Activated CD4-positive, alpha-beta T cell treated with anti-CD3 and anti-CD28 coated beads for 24 hours (primary cell): ENCODE results near the gene PASK.
"Not testable (repeated sequence)": the region's sequence is repeated elsewhere in the genome, so short reads cannot be mapped to it uniquely, and the experiment has no call there.

Experiments
- DNase-seq, 2 donors: peaks; one replicate each; pipeline ENCODE4 v3.0.0-alpha.2; 2020; ENCODE audit warnings: low read depth in 2 of 2

Gene PASK

DNA sequence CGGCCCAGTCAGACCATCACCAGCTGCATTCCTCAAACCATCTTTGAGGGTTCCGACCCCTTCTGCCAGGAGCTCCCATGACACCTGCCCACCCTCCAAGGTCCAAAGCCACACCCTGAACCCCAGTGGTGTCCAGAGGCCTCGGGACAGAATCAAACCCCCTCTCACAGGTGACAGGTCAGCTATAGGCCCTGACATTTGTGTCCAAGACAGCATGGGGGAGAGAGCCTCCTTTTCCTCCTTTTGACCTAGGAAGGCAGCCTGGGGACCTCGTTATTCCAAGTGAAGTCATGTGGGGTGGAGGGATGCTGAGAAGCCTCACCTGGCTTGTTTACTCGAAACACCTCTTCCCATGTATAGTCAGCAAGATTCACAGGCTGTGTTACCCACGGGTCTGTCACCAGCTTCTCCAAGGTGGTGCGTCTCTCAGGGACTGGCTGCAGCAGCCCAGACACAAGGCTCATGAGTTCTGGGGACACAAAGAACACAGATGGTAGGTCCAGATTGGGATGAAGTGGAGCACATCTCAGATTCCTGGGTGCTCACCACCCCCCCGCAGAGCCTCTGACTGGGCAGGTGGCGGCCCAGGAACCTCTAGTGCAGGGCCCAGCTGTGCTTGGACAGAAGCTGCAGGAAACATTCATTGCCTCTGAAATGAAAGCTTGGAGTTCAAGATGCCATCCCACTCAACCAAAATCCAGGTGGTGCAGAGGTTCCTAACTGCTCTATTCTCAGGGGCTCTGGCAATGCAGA is 42.1 kb downstream of the PASK start:
- DNase-seq, result no peak

DNA sequence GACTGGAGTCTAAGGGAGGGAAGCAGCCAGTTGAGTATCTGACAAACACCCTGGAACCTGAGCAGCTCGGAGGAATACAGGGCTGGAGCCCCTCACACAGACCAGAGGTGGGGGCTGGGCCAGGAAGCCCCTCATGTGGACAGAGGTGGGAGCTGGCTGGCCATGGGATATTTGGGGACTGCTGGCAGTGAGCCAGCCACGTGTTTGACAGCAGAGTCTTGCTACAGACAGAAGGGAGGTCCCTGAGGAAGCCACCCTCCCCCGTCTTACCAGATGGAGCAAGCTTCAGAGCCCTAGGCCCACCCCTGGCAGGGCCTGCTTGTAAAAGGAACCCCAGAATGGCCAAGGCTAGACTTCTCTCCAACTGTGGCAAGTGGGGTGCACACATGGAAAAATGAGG is 43.6 kb downstream of the PASK start:
- no peak for DNase-seq

DNA sequence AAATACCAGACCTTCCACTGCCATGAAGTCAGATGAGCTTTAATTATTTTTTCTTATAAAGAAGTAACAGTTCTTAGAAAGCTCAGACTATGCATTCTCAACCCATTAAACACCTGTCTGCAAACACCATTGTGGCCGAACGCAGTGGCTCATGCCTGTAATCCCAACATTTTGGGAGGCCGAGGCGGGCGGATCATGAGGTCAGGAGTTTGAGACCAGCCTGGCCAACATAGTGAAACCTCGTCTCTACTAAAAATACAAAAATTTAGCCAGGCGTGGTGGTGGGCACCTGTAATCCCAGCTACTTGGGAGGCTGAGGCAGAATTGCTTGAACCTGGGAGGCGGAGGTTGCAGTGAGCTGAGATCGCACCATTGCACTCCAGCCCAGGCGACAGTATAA is 44.7 kb downstream of the PASK start:
- not testable (repeated sequence) for DNase-seq

DNA sequence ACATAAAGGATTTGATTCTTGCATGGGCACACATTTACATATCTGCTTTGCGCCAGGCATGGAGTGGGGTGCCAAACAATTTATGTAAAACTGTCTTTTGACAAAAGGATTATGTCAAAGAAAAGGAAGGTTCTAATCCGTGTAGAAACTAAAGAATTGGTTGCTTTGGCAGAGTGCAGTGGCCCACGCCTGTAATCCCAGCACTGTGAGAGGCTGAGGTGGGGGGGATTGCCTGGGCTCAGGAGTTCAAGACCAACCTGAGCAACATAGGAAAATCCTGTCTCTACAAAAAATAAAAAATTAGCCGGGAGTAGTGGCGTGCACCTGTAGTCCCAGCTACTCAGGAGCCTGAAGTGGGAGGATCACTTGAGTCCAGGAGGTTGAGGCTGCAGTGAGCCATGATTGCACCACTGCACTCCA is 46.1 kb downstream of the PASK start:
- DNase-seq, result no peak

DNA sequence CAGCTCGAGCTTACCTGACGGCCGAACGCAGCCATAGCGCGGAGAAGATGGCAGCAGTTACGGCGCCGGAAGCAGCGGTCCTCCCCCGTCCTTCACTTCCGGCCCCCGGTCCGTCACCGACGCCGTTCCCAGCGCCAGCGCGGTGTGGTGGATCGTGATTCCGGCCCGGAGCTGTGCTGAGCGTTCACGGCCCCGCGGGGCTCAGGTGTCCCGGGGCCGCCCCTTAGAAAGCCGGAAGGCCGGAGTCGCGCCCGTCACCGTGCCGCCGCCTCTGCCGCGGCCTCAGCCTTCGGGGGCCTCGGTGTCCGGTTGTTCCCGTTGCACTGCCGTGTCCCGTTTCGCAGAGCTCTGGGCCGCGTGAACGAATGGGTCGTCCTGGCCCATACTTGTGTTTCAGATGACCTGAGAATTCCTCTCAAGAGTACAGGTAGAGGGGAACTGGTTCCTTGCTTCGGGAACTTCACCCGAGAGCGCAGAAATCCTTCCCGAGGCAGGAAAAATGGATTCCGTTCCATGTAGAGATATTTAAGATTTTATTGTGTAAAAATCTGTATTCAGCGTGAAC is 47.0 kb downstream of the PASK start, which contains the start of gene MTERF4:
MTERF4 (minus strand) TSS at position 49 of the 565 bp plus-strand sequence; CDS start at position 35, 14 bp downstream.
- peak; percentile 78 to 84 for DNase-seq

DNA sequence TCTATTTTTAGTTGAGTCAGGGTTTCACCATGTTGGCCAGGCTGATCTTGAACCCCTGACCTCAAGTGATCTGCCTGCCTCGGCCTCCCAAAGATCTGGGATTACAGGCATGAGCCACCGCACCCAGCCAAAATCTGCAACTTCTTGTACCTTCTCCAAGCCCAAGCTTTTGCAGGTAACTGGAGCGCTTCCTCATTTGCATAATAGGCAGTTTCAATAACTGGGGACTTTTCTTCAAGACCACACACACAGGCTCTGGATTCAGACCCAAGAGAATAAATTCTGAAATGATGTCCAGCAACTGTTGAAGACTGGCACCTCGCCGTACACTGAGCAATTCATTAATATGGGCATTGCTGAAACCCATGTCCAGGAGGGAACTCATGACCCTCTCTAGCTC is 50.0 kb downstream of the PASK start:
- no peak for DNase-seq

DNA sequence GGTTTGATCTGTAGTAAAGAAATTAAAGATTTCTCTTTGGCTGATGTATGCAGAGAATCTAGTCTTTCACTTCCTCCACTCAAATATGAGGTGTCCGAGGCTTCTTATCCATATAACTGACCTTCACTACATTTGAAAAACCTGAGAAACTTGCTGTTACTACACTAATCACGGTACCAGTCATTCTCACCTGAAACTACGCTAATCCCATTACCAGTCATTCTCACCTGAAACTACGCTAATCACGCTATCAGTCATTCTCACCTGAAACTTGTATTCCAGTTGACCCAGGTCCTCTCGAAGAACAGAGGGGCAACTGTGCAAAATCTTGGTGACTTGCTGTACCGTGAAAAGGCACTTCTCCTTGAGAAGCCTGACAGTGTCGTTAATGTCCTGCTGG is 52.3 kb downstream of the PASK start:
- DNase-seq, result no peak

DNA sequence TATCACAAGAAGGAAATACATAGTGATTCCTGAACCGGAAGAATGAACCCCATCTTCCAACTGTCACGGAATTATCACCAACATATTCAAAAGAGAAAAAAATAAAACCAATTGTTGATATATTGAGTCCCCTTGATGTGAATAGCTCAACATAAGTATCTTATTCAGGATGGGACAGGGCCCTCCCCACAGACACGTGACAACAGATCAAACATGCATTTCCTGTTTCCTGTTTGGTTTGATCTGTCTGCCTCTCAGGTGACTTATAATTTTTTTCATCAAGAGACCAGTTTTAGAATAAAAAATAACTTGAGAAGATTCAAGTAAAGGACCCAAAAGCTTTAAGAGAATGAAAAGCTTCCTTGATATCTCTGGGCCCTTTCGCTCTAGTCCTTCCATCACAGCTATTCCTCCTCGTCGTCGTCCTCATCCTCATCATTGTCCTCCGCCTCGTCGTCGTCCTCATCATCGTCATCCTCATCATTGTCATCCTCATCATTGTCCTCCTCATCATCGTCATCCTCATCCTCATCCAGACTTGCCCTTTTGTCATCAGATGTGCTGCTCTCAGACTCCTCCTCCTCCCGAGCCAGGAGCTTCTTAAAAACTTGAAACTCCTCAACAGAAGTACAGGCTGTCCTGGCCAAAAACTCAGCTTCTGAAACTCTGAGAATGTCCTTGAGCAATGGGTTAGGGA is 53.5 kb downstream of the PASK start:
- no peak for DNase-seq

DNA sequence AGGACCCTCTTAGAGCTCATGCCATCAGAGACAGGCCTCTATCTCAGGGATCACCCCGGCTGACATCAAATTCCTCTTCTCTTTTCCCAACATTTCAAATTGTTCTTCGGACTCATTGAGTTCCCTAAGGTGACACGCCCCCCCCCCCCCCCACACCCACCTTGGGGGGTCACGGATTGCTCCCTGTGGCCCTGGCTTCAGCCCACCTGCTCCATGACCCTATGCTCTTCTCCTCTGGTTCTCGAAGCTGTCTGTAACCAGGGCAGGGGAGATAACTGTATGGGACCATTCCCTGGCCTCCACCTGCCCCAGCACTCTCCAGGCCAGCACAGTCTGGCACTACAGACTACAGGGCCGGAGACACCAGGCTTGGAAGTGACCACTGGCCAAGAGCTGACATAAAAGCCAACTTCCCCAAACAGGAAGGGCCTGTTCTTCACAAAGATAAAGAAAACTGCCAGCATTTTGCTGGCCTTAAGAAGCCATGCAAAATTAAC is 54.3 kb downstream of the PASK start:
- DNase-seq, result no peak

DNA sequence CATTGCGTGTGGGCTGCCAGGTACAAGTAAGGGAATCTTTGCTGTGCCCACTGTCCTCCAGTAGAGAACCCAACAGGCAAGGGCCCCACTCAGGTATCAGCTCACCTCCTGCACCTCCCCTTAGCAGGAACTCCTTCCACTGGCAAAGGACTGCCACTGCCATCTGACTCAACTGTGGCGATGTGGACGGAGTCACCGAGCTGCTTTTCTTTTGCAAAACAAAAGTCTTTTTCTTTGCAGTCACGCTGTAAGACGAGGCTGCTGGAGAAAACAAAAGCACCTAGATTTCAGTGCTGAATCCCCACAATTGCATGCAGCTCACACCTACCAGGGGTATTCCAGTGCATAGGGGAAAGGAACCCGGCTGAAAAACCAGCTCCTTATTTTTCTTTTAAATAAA is 55.1 kb downstream of the PASK start:
- no peak for DNase-seq

DNA sequence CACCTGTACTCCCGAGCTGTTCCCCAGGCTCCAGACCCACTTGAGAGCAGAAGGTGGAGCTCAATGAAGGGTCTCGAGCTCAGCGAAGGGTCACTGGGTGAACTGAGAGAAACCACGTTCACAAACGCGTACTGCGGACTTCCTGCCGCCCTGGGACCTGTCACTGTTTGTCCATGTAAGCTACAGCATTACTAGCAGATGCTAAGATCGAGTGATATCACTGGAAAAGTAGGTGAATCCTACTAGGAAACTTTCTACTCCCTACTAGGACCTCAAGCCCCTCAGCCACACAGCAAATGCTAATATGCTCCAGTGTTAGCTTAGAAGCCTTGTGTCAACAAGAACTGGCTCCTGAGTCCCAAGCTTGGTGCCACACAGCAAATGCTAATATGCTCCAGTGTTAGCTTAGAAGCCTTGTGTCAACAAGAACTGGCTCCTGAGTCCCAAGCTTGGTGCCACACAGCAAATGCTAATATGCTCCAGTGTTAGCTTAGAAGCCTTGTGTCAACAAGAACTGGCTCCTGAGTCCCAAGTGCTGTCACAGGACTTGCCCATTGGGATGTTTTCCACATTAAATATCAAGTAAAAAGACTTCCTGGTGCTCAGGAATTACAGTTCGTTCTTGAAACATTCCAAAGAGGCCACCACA is 56.0 kb downstream of the PASK start:
- not testable (repeated sequence) for DNase-seq

DNA sequence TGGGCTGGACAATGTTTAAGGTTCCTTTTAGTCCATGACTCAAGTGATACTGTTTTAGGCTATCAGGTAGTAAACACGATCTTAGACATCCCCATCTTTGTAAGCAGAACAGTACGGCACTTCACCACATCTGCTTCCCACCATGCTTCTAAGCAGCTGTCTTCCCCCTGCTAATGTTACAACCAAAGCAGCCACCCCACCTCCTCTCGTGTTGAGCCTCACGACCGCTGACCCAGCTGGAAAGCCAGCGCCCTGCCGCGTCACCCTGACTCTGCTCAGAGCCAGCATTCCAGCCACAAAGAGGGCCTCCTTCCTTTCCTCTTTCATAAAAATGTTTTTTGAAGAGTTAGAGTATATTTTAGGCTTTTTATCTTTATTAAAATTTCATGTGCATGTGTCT is 56.6 kb downstream of the PASK start:
- DNase-seq, result no peak

DNA sequence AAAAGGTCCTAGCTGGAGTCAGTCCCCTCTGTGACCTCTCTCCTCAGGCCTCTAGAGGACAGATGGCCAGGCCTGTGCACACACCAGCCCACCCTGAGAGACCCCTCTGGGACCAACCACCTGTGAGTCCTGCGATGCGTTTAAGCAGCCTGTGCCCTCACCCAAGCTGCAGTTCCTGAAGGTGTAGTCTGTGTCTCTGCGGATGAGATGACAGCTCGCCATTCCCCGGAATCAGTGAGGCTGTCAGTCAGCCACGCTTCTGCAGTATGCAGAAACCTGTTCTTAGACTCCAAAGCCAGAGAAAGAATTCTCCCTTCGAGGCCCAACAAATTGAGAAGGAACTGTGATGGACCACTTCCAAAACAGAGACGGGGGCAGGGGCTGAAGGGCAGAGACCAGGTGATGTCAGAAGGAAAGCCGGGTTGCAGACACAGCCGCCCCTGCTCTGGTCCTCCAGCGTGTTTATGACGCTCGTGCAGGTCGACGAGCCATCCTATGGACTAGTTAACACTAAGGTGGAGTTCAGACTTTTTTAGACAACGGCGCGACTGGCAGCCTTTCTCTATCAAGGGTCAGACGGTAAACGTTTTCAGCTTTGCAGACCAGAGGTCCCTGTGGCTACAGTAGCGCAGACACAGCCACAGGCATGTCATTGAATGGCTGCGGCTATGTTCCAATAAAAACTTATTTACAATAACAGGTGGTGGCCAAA is 57.4 kb downstream of the PASK start:
- no peak for DNase-seq

DNA sequence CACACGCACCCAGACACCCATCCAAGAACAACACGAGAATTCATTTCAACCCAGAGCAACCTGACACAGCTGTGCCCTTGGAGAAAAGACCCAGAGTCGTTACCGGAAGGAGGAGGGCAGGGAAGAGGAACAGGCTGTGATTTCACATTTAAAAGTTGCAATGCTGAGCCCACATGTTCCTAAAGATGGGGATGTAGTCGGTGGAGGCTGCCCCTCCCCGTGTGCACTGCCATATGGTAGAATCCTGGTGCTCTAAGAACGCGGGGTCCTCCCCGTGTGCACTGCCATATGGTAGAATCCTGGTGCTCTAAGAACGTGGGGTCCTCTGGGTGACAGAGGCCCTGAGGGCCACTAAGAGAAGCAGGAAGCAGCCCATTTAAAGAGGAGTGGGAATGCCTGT is 58.1 kb downstream of the PASK start:
- DNase-seq, result no peak

DNA sequence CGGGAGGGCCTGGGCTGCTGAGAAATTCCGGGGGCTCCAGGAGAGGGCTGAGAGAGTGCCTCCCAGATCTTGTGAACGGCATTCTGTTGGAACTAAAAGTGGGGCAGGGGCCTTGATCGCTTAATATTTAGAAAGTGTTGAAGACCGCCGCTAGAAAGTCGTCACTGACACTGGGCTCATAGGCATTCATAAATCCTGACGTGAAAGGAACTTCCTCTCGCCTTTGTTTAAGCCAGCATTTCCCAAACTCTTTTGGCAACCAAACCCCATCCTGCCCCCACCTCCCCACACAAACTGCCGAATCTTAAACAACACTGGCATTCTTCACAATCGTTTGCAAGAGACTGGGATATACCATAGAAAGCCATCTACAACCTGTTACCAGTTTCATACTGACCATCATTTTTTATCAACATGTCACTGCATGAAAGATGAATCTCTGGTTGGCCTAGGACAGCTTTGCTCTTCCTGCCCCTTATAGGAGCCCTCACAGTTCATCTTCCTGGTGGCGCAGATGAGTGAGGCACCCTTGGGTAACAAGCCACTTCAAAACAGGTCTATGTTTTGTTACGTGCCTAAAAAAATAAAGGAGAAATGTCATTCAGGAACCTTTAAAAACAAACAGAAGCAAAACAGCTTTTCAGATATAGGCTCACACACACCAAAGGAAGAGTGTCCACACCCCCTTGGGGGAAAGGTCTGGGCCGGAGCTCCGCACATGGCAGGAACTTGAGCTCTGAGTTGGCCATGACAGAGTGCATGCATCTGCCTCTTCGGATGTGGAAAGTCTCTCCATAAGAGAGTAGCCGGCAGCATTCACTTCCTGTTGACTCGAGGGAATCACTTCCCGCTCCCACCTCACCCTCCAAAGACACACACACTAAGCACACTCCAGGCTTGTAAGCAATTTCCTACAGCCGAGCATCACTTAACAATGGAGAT is 60.2 kb downstream of the PASK start:
- DNase-seq, result no peak

DNA sequence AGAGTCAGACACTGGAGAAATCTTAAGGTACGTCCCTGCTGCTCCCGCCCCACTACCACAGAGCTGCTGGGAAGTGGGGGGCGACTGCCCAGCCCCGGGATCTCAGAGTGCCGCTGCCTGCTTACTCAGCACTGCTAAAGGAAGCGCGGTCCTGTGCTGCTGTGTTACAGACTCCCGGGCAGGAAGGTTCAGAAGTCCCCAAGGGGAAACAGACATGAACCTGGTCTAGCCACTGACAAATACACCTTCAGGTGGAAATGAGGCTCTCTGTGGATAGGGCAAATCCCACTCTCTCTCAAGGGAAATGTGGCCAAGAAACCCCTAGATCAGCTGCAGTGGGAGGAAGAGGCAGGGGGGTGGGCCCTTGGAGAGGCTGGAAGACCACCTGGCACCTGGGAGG is 60.9 kb downstream of the PASK start:
- no peak for DNase-seq

DNA sequence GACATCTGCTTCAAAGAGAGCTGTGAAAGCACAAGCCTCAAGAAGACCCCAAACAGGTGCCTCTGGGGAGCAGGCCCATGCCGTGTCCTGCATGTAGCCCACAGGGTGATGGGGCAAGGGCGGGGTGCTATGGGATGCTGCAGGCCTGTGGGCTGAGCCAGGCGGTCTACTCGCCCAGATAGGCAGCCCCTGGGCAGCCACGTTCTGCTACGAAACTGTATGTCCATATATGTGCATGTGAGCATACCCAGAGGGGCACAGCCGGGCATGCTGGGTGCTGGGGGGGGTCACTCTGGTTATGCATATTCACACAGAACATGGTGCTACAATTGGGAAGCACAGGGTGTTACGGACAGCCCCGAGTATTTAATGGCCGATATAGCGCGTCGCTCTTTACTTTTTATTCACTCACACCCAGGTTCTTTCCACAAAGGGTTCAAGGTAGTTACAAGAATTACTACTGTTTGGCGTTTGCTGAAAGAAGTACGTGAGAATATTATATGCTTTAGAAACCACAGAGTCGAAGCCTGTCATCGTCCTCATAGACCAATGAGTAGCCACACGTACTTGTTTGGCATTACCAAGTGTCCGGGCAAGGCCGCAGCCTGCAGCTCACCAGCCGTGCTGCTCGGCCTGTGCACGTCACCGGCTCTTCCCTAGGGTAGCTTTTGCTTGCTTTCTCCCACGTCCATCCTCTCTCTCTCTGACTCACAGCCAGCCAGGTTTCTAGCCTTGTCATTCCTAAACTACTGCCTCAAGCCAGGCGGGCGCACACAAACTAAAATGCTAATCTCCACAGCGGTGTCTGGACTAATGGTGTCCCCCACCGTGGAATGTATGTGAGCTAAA is 61.6 kb downstream of the PASK start:
- no peak for DNase-seq

DNA sequence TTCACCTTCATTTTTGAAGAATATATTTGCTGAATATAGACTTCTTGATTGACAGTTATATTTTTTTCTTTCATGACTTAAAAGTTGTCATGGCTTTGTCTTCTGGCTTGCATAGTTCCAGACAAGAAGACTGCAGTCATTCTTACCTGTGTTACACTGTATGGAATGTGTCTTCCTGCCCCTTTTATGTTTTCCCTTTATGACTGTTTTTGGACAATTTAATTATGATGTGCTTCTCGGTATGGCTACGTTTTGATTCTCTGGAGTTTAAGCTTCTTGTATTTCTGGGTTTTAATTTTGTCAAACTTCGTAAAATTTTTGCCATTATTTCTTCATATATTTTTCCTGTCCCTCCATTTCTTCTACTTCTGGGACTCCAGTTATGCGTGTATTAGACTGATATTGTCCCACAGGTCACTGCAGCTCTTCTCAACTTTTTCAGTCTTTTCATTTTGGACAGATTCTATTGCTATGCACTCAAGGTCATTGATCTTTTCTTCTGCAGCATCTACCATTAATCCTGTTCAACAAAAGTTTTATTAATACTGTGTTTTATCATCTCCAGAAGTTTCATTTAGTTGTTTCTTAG is 64.3 kb downstream of the PASK start:
- DNase-seq, result no peak

DNA sequence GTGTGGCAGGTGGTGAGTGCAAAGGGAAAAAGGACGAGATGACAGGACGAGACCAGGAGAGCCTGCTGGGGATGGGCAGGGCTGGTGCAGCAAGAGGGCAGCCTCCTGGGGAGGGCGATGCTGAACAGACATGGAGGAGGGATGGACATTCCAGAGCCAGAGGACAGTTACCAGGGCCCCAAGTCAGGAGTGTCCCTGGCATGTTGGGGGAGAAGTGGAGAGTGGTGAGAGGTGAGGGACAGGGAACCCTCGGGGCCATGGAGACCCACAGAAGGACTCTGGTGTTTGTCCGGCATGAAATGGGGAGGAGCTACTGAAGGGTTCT is 66.2 kb downstream of the PASK start:
- DNase-seq, result no peak
